ENCODE results near the gene PLCE1. TPM values are rescaled to one million over a fixed set of nuclear protein-coding genes. Genes with fewer than 3 reads are reported as not detected.

PLCE1 gene
- total RNA-seq, 1 donor from 2014 or later: 51.5 TPM

DNA sequence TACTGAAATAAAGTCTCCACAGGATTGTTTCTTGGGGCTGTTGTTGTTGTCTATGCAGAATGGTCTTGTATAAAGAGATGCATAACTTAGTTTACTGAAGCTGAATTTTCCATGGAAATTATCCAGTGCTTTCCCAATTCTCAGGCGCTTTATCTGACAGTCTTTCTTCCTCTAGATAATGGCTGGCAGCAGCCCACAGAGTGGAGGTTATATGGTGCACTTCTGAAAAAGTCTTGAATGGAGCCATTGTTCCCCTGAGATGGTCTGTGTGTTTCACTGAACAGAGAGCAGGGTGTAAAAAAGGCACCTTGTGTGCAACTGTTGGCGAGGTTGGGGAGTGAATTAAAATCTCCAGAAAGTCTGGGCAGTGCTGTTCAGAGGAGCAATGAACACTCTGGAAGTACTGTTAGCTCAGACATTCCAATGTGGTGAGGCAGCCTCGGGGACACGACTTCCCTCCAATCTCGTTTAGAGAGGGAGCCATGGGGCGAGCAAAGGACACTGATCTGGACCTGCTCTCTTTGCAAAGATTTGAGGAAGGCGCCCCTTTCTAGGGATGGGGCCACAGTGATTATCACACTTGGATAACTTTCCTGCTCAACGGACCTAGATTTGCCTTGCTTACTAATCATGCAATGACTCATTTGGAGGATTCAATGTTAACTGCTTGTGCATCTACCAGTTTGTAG lies 2.0 kb upstream of the PLCE1 start:
- DNase-seq (ENCODE audit: low spot score): peak; percentile 76
- intact Hi-C loops (cut with DNase I): loop anchor here (2.0 to 10.0 kb wide), 2 partner anchors 45 to 283 kb away; no protein-coding TSS in a partner anchor

- DNase-seq (ENCODE audit: low spot score): no peak
- intact Hi-C loops (cut with DNase I): loop anchor here (2.0 to 10.0 kb wide), 2 partner anchors 46 to 282 kb away; no protein-coding TSS in a partner anchor
These were observed 1.2 kb upstream of the PLCE1 start for GRCh38 chr10:93992400-93993030.

DNA sequence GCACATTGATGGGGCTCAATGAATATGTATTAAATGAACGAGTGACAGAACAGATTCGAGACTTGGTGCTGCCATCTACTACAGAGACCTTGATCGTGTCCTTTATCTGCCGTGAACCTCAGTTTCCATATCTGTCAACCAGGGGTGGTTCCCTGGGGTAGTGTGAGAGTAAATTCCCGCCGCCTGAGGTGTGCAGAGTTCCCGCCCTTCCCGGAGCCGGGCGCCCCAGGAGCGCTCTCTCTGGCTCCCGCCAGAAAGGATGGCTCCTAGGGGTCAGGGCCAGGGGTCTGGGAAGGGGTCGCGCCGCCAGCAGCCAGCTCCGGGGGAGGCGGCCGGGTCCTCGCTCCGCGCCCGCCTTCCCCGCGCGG lies 333 bp upstream of the PLCE1 start:
- DNase-seq (ENCODE audit: low spot score): no peak
- intact Hi-C loops (cut with DNase I): loop anchor here (2.0 to 10.0 kb wide), 2 partner anchors 47 to 281 kb away; no protein-coding TSS in a partner anchor

DNA sequence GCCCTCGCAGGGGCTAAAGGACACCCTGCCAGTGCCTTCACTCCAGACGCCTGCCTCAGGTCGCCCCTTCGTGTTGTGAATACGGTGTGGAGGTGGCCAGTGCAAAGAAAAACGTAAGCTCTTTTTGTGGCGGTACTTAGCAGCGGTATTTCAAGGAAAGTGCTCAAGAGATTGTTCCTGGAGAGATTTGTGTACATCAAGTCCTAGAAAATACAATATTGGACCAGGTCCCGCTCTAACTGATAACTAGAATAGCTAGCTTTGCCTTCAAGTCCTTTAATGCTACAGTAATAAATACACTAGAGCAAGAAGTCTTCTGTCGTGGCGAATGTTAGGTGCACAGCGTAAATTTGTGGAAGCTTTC lies 689 bp downstream of the PLCE1 start:
- intact Hi-C loops (cut with DNase I): loop anchor here (10.0 kb wide), 1 partner anchor 280 kb away; no protein-coding TSS in a partner anchor
- DNase-seq (ENCODE audit: low spot score): no peak

DNA sequence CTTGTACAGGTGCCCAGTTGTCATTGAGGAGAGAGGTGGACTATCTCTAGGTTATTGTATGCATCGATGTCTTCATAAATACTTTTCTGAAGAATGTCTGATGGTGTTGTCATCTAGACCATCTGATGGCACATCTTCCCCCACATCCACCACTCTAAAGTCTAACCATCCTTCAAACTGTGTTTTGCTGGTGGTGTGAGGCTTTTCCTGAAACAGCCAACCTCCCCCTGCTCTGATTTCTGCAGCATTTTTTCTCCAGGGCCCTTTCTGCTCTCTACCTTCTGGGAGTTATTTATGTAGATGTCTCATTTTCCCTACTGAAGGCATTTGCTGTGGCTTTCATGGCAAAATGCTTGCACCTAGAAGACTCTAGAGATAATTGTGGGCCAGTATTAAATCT lies 1.5 kb downstream of the PLCE1 start:
- intact Hi-C loops (cut with DNase I): loop anchor here (5.0 to 10.0 kb wide), 2 partner anchors 137 to 280 kb away; no protein-coding TSS in a partner anchor

DNA sequence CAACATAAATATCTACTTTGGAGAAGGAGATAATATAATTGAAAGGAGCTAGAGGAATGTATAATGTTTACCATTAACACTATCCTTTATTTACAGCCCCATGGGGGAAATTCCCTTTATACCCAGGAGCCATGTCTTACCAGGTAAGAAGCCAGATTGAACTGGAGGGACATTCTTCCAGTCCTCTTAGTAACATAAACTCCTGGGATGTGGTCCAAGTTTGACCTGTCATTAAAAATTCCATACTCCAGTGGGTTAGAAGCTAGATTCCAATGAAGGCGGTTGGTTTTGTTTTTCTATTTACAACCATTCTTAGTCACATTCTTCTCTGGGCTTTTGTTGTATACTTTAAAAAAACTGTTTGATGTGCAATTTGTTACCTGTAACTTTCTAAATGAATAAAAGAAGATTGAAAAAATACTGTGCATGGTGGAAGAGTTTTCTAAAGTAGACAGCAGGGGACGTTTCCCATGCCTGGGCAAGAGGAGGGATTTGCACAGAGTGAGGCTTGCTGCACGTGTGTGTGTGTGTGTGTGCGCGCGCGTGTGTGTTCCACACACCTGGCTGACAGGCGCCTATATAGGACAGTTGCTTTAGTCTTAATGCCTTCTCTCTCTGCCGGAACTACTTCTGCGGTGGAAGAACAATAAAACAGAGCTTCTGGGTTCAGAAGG lies 2.0 kb downstream of the PLCE1 start:
- intact Hi-C loops (cut with DNase I): loop anchor here (5.0 to 10.0 kb wide), 2 partner anchors 137 to 279 kb away; no protein-coding TSS in a partner anchor
- no peak for DNase-seq (ENCODE audit: low spot score)

More for the DNA sequence above, 1.5 kb downstream of the PLCE1 start:
- no peak for DNase-seq (ENCODE audit: low spot score)

DNA sequence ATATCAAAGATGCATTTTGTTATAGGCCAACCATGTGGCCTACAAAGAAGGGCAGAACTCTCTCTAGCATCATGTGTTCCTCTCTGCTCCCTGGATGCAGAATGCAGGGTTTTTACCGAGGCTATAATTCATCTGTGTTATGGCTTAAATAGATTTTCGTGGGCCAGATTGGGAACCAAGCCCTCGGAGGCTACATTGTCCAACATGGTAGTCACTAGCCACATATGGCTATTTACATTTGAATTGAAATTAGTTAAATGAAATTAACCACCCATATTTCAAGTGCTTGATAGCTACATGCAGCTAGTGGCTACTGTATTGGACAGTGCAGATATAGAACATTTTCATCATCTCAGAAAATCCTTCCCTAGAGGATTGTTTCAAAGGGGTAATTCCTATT lies 2.8 kb downstream of the PLCE1 start:
- DNase-seq (ENCODE audit: low spot score): no peak
- intact Hi-C loops (cut with DNase I): loop anchor here (5.0 to 10.0 kb wide), 2 partner anchors 136 to 278 kb away; no protein-coding TSS in a partner anchor

GRCh38 chr10:93997546-93997945 lies 3.8 kb downstream of the PLCE1 start:
- intact Hi-C loops (cut with DNase I): loop anchor here (5.0 to 10.0 kb wide), 2 partner anchors 135 to 277 kb away; no protein-coding TSS in a partner anchor
- no peak for DNase-seq (ENCODE audit: low spot score)

GRCh38 chr10:93999401-93999851 lies 5.7 kb downstream of the PLCE1 start:
- no peak for DNase-seq (ENCODE audit: low spot score)
- intact Hi-C loops (cut with DNase I): loop anchor here (5.0 to 10.0 kb wide), 2 partner anchors 133 to 275 kb away; no protein-coding TSS in a partner anchor

DNA sequence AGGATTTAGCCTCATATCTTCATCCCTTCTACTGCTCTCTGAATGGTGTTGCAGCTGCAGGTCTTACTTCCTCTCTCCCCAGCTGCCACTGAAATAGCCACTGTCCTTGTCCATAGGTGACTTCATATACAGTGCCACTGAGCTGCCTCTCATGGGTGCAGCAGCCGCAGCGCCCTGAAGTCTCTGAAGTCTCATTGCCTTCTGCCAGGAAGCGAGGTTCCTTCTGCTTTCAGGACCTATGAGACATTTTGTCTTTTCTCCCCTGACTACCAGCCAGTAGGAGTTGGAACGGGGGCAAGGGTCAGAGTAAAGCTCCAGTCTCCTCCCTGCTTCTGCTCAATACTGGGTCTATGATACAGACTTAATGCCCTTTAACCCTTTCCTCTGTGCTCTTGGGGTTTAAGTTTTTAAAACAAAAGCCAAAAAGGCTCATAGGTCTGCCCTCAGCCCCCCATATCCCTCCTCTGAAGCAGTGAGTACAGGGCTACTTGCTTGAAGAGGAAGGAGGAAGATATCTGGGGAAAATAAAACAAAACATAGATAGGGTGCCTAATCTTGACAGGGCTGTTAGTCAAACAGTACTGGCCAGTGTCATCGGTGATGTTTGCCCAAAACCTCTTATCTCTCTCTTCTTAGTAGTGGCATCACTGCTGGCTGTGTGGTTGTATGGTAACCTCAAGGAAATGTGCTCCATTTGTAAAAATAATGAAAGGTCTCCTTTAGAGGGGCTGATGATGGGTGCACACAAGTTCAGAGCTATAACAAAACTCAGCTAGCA lies 7.1 kb downstream of the PLCE1 start:
- DNase-seq (ENCODE audit: low spot score): no peak
- intact Hi-C loops (cut with DNase I): loop anchor here (10.0 kb wide), 1 partner anchor 154 kb away; no protein-coding TSS in a partner anchor

GRCh38 chr10:94001416-94001810 lies 7.7 kb downstream of the PLCE1 start:
- DNase-seq (ENCODE audit: low spot score): no peak
- intact Hi-C loops (cut with DNase I): loop anchor here (10.0 kb wide), 1 partner anchor 153 kb away; no protein-coding TSS in a partner anchor

- intact Hi-C loops (cut with DNase I): loop anchor here (10.0 kb wide), 1 partner anchor 153 kb away; no protein-coding TSS in a partner anchor
- no peak for DNase-seq (ENCODE audit: low spot score)
These were observed 8.4 kb downstream of the PLCE1 start for GRCh38 chr10:94002156-94002555.

DNA sequence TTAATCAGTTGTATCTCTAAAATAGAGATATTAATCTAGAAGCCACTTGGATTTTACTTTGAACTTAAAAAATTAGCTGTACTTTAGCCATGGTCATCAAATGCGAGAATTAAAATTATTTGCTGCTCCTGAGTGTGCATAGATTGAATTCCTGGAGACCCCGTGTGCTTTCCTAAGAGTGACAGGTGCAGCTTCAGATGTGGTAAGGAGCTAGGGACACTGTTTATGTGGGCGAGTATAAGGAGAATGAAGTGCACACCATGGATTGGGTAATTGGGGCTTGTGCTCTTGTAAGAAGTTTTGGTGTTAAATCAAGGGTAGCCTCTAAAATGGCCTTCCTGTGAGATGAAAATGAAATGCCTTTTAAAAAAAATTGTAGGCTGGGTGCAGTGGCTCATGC lies 9.8 kb downstream of the PLCE1 start:
- intact Hi-C loops (cut with DNase I): loop anchor here (10.0 kb wide), 1 partner anchor 151 kb away; no protein-coding TSS in a partner anchor
- DNase-seq (ENCODE audit: low spot score): no peak

- intact Hi-C loops (cut with DNase I): loop anchor here (10.0 kb wide), 1 partner anchor 150 kb away; no protein-coding TSS in a partner anchor
These were observed 11.3 kb downstream of the PLCE1 start for GRCh38 chr10:94005050-94005449.

GRCh38 chr10:94006591-94007550 lies 13.1 kb downstream of the PLCE1 start:
- intact Hi-C loops (cut with DNase I): loop anchor here (10.0 kb wide), 1 partner anchor 148 kb away; no protein-coding TSS in a partner anchor

More at GRCh38 chr10:94005050-94005449, 11.3 kb downstream of the PLCE1 start:
- no peak for DNase-seq (ENCODE audit: low spot score)

GRCh38 chr10:94008526-94008925 lies 14.8 kb downstream of the PLCE1 start:
- DNase-seq (ENCODE audit: low spot score): no peak
- intact Hi-C loops (cut with DNase I): loop anchor here (10.0 kb wide), 1 partner anchor 146 kb away; no protein-coding TSS in a partner anchor

More at GRCh38 chr10:94006591-94007550, 13.1 kb downstream of the PLCE1 start:
- DNase-seq (ENCODE audit: low spot score): no peak

- no peak for DNase-seq (ENCODE audit: low spot score)
- intact Hi-C loops (cut with DNase I): loop anchor here (5.0 kb wide), 1 partner anchor 62 kb away; no protein-coding TSS in a partner anchor
These were observed 16.4 kb downstream of the PLCE1 start for GRCh38 chr10:94010116-94010515.
